ENCODE data around the gene HYLS1. TPM values are rescaled to one million over a fixed set of nuclear protein-coding genes. Genes with fewer than 3 reads are reported as not detected.

HYLS1 gene
- total and polyA plus RNA-seq, 2 donors (not counting 1 experiment from before 2014, with no cell fraction given): 6.3 to 6.8 TPM

DNA sequence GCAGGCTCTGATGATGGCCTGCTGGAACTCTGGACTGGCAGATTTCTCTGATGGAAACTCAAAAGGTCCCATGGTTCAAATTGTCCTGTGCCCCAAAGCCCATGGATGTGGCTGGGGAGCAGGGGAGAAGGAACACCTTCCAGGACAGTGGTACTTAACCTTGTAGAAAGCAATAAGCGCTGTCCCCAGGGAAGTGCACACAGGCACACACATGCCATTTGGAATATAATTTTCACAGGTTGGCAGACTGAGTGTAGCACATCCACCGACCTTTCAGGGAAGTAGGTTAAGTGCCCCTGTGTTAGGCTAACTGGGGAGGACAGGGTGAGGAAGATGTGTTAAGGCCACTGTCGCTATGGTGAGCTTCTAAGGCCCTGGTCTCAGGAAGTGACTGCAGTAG is 34.7 kb downstream of the HYLS1 start:
- Histone ChIP-seq H3K4me1 (ENCODE audit: control insufficient read depth, extremely low read depth, insufficient read depth, low read length) (no peaks in the 10 kb centered on the region), H3K27me3 (ENCODE audit: control insufficient read depth, insufficient read depth, low read length) (peaks cover 5% of the 10 kb centered on the region), H2AFZ (ENCODE audit: low read length) (no peak overlapping the region), H3K4me2 (ENCODE audit: extremely low read depth, insufficient read depth, low read length) (no peak overlapping the region), H3K36me3 (ENCODE audit: control insufficient read depth, insufficient read depth, low read length) (no peaks in the 10 kb centered on the region), H3K27ac (ENCODE audit: insufficient read depth, low read length) (no peak overlapping the region), H3K4me3 (replicated peaks in 1 of 4; ENCODE audit: control extremely low read depth in 1 of 4, insufficient read depth in 1 of 4, low read depth in 3 of 4, low read length in 4 of 4) (no peak overlapping the region), H3K9ac (ENCODE audit: insufficient read depth, low read length) (no peak overlapping the region), H3K9me3 (ENCODE audit: control insufficient read depth, insufficient read depth, low read depth, low read length) (no peaks in the 10 kb centered on the region), H3K79me2 (ENCODE audit: control insufficient read depth, insufficient read depth, low read length) (no peaks in the 10 kb centered on the region), H4K20me1 (ENCODE audit: control insufficient read depth, extremely low read depth, insufficient read depth, low read length) (no peaks in the 10 kb centered on the region)
- no peak for TF ChIP-seq EZH2 (IDR thresholded peaks at IDR 0.05; ENCODE audit: low read length, missing control alignments)
- TF ChIP-seq, protein P1, sequence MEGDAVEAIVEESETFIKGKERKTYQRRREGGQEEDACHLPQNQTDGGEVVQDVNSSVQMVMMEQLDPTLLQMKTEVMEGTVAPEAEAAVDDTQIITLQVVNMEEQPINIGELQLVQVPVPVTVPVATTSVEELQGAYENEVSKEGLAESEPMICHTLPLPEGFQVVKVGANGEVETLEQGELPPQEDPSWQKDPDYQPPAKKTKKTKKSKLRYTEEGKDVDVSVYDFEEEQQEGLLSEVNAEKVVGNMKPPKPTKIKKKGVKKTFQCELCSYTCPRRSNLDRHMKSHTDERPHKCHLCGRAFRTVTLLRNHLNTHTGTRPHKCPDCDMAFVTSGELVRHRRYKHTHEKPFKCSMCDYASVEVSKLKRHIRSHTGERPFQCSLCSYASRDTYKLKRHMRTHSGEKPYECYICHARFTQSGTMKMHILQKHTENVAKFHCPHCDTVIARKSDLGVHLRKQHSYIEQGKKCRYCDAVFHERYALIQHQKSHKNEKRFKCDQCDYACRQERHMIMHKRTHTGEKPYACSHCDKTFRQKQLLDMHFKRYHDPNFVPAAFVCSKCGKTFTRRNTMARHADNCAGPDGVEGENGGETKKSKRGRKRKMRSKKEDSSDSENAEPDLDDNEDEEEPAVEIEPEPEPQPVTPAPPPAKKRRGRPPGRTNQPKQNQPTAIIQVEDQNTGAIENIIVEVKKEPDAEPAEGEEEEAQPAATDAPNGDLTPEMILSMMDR (conservative IDR thresholded peaks at IDR 0.05 in 1 of 2, IDR thresholded peaks at IDR 0.05 in 1 of 2; ENCODE audit: low read depth in 1 of 2, low read length in 2 of 2): no peak
- DNase-seq (ENCODE audit: low read depth in 2 of 2): no peak

DNA sequence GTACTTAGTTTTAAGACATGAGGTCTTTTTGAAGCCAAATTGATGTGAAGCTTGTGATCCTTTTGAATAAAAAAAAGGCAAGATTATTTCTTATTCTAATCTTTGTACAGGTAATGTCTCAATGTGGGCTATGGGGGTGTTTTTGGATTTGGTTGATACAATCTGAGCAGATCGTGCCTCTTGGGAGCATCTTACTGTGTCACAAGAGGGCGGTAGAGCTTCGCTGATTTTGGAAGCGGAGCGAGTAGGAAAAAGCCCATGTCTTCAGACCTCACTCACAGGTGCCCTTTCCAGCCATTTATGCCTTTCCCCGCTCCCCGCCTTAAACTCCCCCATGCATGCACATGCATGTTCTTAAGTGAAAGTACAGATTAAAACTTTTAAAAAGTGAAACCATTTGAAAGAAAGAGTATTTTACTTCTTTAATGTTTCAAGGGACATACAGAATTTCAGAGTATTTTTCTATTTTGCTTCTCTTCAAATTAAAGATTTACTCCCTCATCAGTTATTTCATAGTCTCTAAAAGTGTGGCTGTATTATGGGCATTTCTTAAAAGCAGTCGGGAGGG is 35.6 kb downstream of the HYLS1 start:
- Histone ChIP-seq H3K4me1 (ENCODE audit: control insufficient read depth, extremely low read depth, insufficient read depth, low read length) (no peaks in the 10 kb centered on the region), H3K9ac (ENCODE audit: insufficient read depth, low read length) (no peak overlapping the region), H3K4me3 (replicated peaks in 1 of 4; ENCODE audit: control extremely low read depth in 1 of 4, insufficient read depth in 1 of 4, low read depth in 3 of 4, low read length in 4 of 4) (no peak overlapping the region), H3K4me2 (ENCODE audit: extremely low read depth, insufficient read depth, low read length) (no peak overlapping the region), H3K9me3 (ENCODE audit: control insufficient read depth, insufficient read depth, low read depth, low read length) (no peaks in the 10 kb centered on the region), H3K36me3 (ENCODE audit: control insufficient read depth, insufficient read depth, low read length) (no peaks in the 10 kb centered on the region), H3K79me2 (ENCODE audit: control insufficient read depth, insufficient read depth, low read length) (no peaks in the 10 kb centered on the region), H3K27me3 (ENCODE audit: control insufficient read depth, insufficient read depth, low read length) (peaks cover 3% of the 10 kb centered on the region), H2AFZ (ENCODE audit: low read length) (no peak overlapping the region), H4K20me1 (ENCODE audit: control insufficient read depth, extremely low read depth, insufficient read depth, low read length) (no peaks in the 10 kb centered on the region), H3K27ac (ENCODE audit: insufficient read depth, low read length) (no peak overlapping the region)
- TF ChIP-seq, protein P1 (conservative IDR thresholded peaks at IDR 0.05 in 1 of 2, IDR thresholded peaks at IDR 0.05 in 1 of 2; ENCODE audit: low read depth in 1 of 2, low read length in 2 of 2): peak; percentile 91 to 96
- no peak for TF ChIP-seq EZH2 (IDR thresholded peaks at IDR 0.05; ENCODE audit: low read length, missing control alignments)
- peak; percentile 54 to 79 for DNase-seq (ENCODE audit: low read depth in 2 of 2)

DNA sequence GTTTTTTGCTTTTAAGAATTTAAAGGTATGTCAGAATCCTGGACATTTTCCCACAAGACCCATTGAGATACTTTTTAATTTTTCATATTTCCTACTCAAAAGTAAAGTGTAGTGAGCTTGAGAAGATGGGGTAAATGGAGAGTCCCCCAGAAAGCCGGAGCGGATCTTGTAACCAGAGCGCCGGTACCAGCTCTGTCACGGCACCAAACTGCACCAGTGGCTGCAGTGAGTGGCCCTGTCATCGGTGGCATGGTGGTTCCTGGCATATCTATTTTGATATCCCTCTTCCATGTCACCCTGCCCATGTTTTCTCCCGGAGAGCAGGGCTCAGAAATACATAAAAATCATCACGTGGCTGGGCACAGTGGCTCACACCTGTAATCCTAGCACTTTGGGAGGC is 36.2 kb downstream of the HYLS1 start:
- Histone ChIP-seq H3K4me2 (ENCODE audit: extremely low read depth, insufficient read depth, low read length) (no peak overlapping the region), H3K79me2 (ENCODE audit: control insufficient read depth, insufficient read depth, low read length) (no peaks in the 10 kb centered on the region), H2AFZ (ENCODE audit: low read length) (no peak overlapping the region), H3K9ac (ENCODE audit: insufficient read depth, low read length) (no peak overlapping the region), H3K9me3 (ENCODE audit: control insufficient read depth, insufficient read depth, low read depth, low read length) (no peaks in the 10 kb centered on the region), H3K4me3 (replicated peaks in 1 of 4; ENCODE audit: control extremely low read depth in 1 of 4, insufficient read depth in 1 of 4, low read depth in 3 of 4, low read length in 4 of 4) (no peak overlapping the region), H4K20me1 (ENCODE audit: control insufficient read depth, extremely low read depth, insufficient read depth, low read length) (no peaks in the 10 kb centered on the region), H3K4me1 (ENCODE audit: control insufficient read depth, extremely low read depth, insufficient read depth, low read length) (no peaks in the 10 kb centered on the region), H3K27ac (ENCODE audit: insufficient read depth, low read length) (no peak overlapping the region), H3K36me3 (ENCODE audit: control insufficient read depth, insufficient read depth, low read length) (no peaks in the 10 kb centered on the region), H3K27me3 (ENCODE audit: control insufficient read depth, insufficient read depth, low read length) (peaks cover 3% of the 10 kb centered on the region)
- DNase-seq (ENCODE audit: low read depth in 2 of 2): no peak
- no peak for TF ChIP-seq EZH2 (IDR thresholded peaks at IDR 0.05; ENCODE audit: low read length, missing control alignments)
- TF ChIP-seq, protein P1 (conservative IDR thresholded peaks at IDR 0.05 in 1 of 2, IDR thresholded peaks at IDR 0.05 in 1 of 2; ENCODE audit: low read depth in 1 of 2, low read length in 2 of 2): no peak
